GM18951 (cell line): ENCODE results near the gene AURKB.
"Not testable (repeated sequence)": the region's sequence is repeated elsewhere in the genome, so short reads cannot be mapped to it uniquely, and the experiment has no call there.

Experiments used
- POLR2A ChIP-seq: IDR thresholded peaks from 4 replicates; pipeline ENCODE4 v1.6.1; 2011; ENCODE audit warnings: mild to moderate bottlenecking; ENCODE audit not compliant: insufficient read length, insufficient read depth; ENCODE audit errors: extremely low read depth
- in situ Hi-C: fragments of 300-500 bp; cut with MboI; formaldehyde crosslinking; loops from one replicate; pipeline ENCODE4 v1.12.0; 2022; ENCODE audit warnings: low sequenced_read_pairs, mixed read lengths, inconsistent platforms; ENCODE audit not compliant: unreplicated experiment

Gene AURKB

DNA sequence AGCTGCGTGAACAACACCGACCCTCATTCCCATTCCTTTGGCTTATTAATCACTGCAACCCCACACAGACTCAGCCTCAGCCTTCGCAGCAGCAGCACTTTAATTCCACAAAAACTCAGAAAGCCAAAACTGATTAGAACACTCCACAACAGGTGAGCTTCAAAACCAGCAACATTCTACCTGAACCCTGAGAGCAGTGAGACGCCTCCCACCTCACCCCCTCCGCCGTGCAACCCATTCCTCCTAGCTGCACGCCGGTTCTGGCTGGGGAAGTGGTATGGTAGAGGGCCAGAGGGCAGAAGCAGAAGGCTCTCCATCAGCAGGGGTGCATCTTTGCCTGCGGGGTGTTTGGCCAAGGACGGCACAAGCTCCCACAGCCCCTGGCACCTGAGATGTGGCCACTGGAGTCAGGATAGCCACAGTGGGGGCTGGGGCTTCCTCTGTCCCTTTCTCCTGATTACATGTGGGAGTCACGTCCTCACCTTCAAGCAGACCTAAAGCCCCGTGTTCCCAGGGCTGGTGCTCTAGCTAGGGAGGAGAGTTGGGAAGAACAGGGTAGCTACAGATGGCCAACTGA lies 22.0 kb downstream of the AURKB start:
- in situ Hi-C loops: no loop called here
- no peak for TF ChIP-seq POLR2A

DNA sequence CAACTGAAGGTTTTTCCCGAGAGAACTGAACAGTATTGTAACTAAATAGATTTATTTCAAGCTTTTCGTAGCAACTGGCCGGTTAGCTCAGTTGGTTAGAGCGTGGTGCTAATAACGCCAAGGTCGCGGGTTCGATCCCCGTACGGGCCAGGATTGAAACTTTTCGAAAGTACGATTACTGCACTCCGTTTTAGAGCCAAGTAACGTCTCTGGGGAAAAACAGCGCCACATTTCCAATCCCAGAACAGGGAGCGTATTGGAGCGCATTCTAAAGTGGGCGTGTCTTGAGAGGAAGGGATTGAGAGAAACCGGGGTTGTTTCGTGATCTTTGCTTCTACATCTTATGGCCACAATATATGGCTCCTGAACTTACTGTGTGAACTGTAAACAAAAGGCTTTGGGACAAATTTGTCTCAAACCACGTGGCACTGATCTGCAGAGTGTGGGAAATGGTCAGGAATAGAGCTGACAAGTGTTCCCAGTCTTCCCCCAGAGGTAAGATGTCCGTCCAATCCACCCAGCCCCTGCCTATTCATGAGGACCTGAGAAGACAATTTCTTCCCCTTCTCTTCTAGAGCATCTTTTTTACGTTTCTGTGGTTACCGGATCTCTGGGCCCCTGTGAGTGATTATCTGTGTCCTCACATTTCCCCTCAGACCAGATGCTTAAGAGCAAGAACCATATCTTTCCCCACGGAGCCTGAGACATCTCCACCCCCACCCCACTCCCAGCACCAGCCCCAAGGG lies 22.7 kb downstream of the AURKB start:
- in situ Hi-C loops: no loop called here
- TF ChIP-seq POLR2A: no peak

DNA sequence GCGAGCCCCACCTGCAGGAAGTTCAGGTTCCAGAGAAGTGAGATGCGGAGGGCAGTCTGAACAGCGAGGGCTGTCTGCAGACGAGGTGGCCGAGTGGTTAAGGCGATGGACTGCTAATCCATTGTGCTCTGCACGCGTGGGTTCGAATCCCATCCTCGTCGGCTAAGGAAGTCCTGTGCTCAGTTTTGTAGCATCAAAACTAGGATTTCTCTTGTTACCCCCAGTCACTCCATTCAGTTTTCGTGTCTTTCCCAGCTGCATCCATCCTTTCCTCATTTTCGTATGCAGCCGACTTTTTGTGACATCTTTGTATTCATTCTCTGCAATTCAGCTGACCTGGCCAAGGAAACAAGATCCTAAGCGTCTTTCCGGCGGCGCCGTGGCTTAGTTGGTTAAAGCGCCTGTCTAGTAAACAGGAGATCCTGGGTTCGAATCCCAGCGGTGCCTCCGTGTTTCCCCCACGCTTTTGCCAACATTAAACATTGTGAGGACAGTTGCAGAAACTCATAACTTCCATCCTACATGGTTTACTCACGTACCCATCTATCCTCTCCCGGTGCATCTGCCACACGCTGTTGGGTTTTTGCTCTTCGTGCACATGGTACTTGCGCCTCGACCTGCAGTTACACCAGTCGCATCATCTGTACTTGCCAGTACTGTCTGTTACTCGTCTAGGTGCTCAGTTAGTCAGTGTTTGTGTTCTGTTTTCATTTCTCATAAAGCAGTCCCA lies 23.4 kb downstream of the AURKB start:
- in situ Hi-C loops: no loop called here
- no peak for TF ChIP-seq POLR2A

DNA sequence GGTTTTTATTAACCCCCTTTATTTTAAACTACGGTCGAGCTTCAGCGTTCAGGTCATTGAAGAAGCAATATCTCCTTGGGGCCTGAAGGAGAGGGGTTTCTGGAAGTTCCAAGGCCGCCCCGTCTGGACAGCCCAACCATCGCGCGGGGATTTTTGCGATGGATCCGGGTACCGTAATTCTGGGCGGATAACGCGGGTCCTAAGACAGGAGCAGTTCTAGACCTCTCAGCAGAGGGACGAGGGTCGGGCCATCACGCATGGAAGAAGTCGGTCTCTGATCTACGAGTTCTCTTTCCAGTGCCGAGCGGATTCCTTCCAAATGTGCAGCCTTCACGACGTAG lies 24.0 kb downstream of the AURKB start:
- in situ Hi-C loops: no loop called here
- TF ChIP-seq POLR2A: no peak

GRCh38 chr17:8185582-8186445 lies 24.6 kb downstream of the AURKB start:
- in situ Hi-C loops: no loop called here
- peak; percentile 16 for TF ChIP-seq POLR2A

- TF ChIP-seq POLR2A: no peak
- in situ Hi-C loops: no loop called here
These were observed 33.2 kb downstream of the AURKB start for GRCh38 chr17:8176998-8177731.

- in situ Hi-C loops: no loop called here
- peak; percentile 57 for TF ChIP-seq POLR2A
These were observed 34.0 kb downstream of the AURKB start, which contains the start of gene TMEM107 for GRCh38 chr17:8176197-8176940. Gene TMEM107, minus strand, starts transcription at chr17:8176380. Its CDS starts 94 bp downstream, at chr17:8176286.

DNA sequence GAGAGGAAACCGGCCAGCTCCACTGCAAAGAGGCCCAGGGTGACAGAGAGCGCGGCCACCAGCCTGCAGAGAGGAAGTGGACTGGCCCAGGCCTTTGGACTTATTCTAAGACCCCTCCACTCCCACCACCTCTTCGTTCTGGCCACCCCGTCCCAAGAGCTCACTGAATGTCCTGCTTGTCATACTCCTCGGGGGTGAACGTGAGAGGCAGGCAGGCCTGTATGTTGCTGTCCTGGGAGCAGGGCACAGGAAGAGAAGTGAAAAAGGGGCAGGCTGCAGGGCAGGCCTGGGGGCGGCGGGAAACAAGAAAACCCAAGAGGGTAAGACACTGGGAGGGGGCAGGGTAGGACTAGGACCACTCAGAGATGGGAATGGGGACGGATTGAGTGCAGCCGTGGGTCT lies 34.6 kb downstream of the AURKB start:
- in situ Hi-C loops: no loop called here
- no peak for TF ChIP-seq POLR2A

DNA sequence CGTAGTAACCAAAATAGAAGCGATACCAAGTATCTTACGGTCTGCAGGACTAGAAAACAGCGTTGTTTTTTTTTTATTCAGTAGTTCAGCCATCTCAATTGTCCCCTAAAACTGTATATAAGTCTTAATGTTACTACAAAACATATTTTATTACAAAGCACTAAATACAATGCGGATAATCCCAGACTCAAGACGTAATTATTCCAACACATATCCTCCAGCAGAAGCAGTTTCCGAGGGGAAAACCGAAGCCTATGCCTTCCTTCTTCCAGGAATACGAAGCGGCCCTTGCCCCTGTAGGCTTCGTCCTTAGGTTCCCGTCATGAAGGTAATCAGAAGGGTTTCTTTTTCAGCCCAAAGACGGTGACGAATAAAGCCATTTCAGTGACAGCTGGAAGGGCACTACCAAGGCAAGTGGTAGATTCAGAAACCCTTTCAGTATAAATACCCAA lies 36.5 kb downstream of the AURKB start:
- TF ChIP-seq POLR2A: no peak
- in situ Hi-C loops: no loop called here

GRCh38 chr17:8173056-8173870 lies 37.1 kb downstream of the AURKB start:
- in situ Hi-C loops: no loop called here
- peak; percentile 100 for TF ChIP-seq POLR2A

- in situ Hi-C loops: not testable (repeated sequence)
These were observed 40.2 kb downstream of the AURKB start for GRCh38 chr17:8170186-8170585.

DNA sequence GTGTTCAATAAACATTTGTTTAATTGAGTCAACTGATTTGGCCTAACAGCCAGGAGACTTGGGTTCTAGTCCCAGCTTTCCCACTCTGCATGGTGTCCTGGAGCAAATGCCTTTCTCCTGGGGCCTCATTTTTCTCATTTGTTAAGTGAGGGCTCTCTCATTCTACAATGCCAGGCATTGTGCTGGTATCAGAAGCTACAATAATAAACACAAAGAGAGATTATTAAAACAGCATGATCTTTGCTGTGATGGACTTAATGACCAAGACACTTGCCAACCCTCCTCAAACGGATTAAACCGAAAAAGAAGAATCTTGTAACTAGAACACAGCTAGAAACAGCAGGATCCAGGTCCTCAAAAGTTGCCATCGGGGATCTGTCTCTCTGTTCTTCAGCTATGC lies 42.8 kb downstream of the AURKB start:
- in situ Hi-C loops: no loop called here
- no peak for TF ChIP-seq POLR2A
